ENCODE results near the gene DST. TPM values are rescaled to one million over a fixed set of nuclear protein-coding genes. Genes with fewer than 3 reads are reported as not detected.
A peak's percentile ranks its signal among the peaks of the same experiment; 100 is the strongest.

The DST gene
- total RNA-seq, 1 donor, result 573 TPM

DNA sequence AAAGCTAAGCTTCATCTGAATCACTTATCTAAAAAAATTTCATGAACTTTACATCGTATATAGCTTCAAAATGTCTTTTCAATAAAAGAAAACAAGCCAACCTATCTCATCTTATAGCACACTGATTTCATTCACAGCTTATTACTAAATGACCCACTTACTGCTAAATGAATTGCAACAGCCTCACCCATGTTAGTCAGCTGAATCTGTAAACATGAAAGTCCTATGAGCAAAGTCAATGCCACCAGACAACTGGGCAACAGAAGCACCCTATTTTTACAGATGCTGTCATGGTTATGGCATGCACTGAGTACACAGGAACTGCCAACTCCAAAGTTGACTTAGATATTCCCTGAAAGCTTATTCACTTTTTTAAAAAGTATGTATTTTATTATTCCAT is 41.2 kb upstream of the DST start:
- H3K27me3 ChIP-seq (ENCODE audit: insufficient read depth, low read length), result no peaks in the 10 kb centered on the region
- peak; percentile 80 for DNase-seq (ENCODE audit: insufficient read length, low spot score, missing footprints)
- peak overlapping the region; percentile 76 for H3K27ac ChIP-seq (ENCODE audit: low read depth, low read length)
- no peak overlapping the region for H2AFZ ChIP-seq (ENCODE audit: low read length)
- no peak overlapping the region for H3K4me3 ChIP-seq (ENCODE audit: insufficient read depth, low read length)
- TF ChIP-seq, protein P1, sequence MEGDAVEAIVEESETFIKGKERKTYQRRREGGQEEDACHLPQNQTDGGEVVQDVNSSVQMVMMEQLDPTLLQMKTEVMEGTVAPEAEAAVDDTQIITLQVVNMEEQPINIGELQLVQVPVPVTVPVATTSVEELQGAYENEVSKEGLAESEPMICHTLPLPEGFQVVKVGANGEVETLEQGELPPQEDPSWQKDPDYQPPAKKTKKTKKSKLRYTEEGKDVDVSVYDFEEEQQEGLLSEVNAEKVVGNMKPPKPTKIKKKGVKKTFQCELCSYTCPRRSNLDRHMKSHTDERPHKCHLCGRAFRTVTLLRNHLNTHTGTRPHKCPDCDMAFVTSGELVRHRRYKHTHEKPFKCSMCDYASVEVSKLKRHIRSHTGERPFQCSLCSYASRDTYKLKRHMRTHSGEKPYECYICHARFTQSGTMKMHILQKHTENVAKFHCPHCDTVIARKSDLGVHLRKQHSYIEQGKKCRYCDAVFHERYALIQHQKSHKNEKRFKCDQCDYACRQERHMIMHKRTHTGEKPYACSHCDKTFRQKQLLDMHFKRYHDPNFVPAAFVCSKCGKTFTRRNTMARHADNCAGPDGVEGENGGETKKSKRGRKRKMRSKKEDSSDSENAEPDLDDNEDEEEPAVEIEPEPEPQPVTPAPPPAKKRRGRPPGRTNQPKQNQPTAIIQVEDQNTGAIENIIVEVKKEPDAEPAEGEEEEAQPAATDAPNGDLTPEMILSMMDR (IDR thresholded peaks at IDR 0.05; ENCODE audit: extremely low read depth, low read depth, low read length), result no peak
- peaks cover 14% of the 10 kb centered on the region for H4K20me1 ChIP-seq (ENCODE audit: insufficient read depth, low read length)
- peak overlapping the region; percentile 36 for H3K4me2 ChIP-seq (ENCODE audit: insufficient read depth, low read length)
- peaks cover 94% of the 10 kb centered on the region for H3K79me2 ChIP-seq (ENCODE audit: insufficient read depth, low read length)
- peaks cover 21% of the 10 kb centered on the region for H3K4me1 ChIP-seq (ENCODE audit: insufficient read depth, low read length)
- H3K36me3 ChIP-seq (ENCODE audit: insufficient read depth, low read length), result no peaks in the 10 kb centered on the region
- no peaks in the 10 kb centered on the region for H3K9me3 ChIP-seq (ENCODE audit: low read depth, low read length)

DNA sequence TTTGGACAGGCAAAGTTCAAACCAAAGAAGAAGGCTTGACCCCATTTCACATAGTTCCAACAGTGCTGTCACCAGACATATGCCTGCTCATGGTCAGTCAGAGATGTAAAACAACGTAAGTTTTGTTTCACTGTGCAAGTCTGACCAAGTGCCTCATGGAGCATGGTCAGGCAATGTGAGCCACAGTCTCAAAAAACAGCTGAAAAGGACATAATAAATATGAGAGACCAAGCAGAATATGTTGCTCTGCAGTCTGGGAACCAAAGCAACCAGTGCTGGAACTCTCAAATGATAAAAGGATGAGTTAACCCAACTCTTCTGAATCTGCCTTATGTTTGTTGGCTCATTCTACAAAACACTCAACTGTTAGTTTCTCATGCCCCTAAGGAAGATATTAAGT is 39.9 kb upstream of the DST start:
- H4K20me1 ChIP-seq (ENCODE audit: insufficient read depth, low read length), result peaks cover 16% of the 10 kb centered on the region
- H3K27ac ChIP-seq (ENCODE audit: low read depth, low read length), result peak overlapping the region; percentile 76
- H3K79me2 ChIP-seq (ENCODE audit: insufficient read depth, low read length), result peaks cover 94% of the 10 kb centered on the region

DNA sequence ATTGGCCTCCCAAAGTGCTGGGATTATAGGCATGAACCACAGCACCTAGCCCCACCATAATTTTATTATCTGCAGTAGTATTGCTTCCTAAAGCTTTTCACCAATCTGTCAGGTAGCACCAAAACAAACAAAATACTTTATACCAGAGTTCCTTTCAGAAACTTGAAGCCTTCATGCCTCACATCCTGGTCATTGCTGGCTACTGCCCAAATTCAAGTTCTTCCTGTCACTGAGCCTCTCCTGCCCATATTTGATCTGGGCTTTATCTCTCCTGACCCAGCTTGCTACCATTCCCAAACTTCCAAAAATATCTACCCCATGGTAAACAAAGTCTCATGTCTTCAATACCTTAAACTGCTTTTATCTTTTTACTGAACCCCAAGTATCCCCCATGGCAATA is 34.9 kb upstream of the DST start:
- peaks cover 8% of the 10 kb centered on the region for H3K4me1 ChIP-seq (ENCODE audit: insufficient read depth, low read length)
- H3K79me2 ChIP-seq (ENCODE audit: insufficient read depth, low read length), result peaks cover 99% of the 10 kb centered on the region
- peaks cover 20% of the 10 kb centered on the region for H4K20me1 ChIP-seq (ENCODE audit: insufficient read depth, low read length)
- H3K27me3 ChIP-seq (ENCODE audit: insufficient read depth, low read length), result no peaks in the 10 kb centered on the region
- peak overlapping the region; percentile 10 for H3K27ac ChIP-seq (ENCODE audit: low read depth, low read length)
- H3K4me3 ChIP-seq (ENCODE audit: insufficient read depth, low read length), result no peak overlapping the region
- H3K9me3 ChIP-seq (ENCODE audit: low read depth, low read length), result no peaks in the 10 kb centered on the region
- H3K36me3 ChIP-seq (ENCODE audit: insufficient read depth, low read length), result no peaks in the 10 kb centered on the region
- TF ChIP-seq, protein P1 (IDR thresholded peaks at IDR 0.05; ENCODE audit: extremely low read depth, low read depth, low read length), result no peak
- DNase-seq (ENCODE audit: insufficient read length, low spot score, missing footprints), result no peak
- no peak overlapping the region for H2AFZ ChIP-seq (ENCODE audit: low read length)
- H3K4me2 ChIP-seq (ENCODE audit: insufficient read depth, low read length), result no peak overlapping the region

More for the DNA sequence above, 39.9 kb upstream of the DST start:
- Histone ChIP-seq H2AFZ (ENCODE audit: low read length) (no peak overlapping the region), H3K9me3 (ENCODE audit: low read depth, low read length) (no peaks in the 10 kb centered on the region), H3K4me2 (ENCODE audit: insufficient read depth, low read length) (no peak overlapping the region), H3K36me3 (ENCODE audit: insufficient read depth, low read length) (no peaks in the 10 kb centered on the region), H3K4me3 (ENCODE audit: insufficient read depth, low read length) (no peak overlapping the region), H3K27me3 (ENCODE audit: insufficient read depth, low read length) (no peaks in the 10 kb centered on the region), H3K4me1 (ENCODE audit: insufficient read depth, low read length) (peaks cover 21% of the 10 kb centered on the region)
- TF ChIP-seq, protein P1 (IDR thresholded peaks at IDR 0.05; ENCODE audit: extremely low read depth, low read depth, low read length), result no peak
- DNase-seq (ENCODE audit: insufficient read length, low spot score, missing footprints), result no peak

DNA sequence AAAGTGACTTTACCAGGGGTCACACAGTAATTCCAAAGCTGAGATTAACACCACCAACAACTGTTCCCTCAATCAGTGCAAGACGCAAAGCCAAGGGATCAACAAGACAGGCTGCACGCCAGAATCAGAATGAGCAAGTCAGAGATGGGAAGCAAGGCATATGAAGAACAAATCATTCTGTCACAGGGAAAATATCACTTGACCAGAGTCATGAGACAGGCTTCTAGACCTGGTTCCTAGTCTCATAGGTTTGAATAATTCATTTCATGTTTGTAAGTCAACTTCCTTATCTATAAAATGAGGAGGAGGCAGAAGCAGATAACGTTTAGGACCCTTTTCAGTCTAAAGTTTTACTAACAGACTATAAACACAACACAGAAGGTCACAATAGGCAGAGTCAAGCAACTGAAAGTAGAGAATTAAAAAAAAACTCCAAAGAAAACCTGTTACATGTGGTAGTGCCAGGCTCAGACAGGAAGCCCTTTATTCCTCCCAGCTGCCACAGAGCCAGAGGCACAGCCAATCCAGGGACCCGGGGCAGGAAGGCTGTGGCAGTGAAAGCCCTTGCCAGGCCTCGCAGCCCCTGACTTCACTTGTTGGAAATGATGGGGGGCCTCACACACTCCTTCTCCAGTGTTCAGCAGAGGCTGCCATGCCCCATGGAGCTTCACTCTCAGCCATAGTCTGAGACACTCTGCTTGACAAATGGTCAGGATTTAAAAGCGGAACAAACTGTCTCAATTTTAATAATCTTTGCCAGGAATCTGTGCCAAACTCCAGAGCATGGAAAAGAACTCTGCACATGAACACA is 29.2 kb upstream of the DST start:
- H3K4me2 ChIP-seq (ENCODE audit: insufficient read depth, low read length), result no peak overlapping the region
- H2AFZ ChIP-seq (ENCODE audit: low read length), result no peak overlapping the region
- peaks cover 16% of the 10 kb centered on the region for H3K36me3 ChIP-seq (ENCODE audit: insufficient read depth, low read length)
- peaks cover 85% of the 10 kb centered on the region for H3K79me2 ChIP-seq (ENCODE audit: insufficient read depth, low read length)
- no peaks in the 10 kb centered on the region for H3K9me3 ChIP-seq (ENCODE audit: low read depth, low read length)
- H4K20me1 ChIP-seq (ENCODE audit: insufficient read depth, low read length), result peaks cover 22% of the 10 kb centered on the region
- no peaks in the 10 kb centered on the region for H3K27me3 ChIP-seq (ENCODE audit: insufficient read depth, low read length)
- peaks cover 17% of the 10 kb centered on the region for H3K4me1 ChIP-seq (ENCODE audit: insufficient read depth, low read length)
- peak overlapping the region; percentile 46 for H3K27ac ChIP-seq (ENCODE audit: low read depth, low read length)
- no peak for DNase-seq (ENCODE audit: insufficient read length, low spot score, missing footprints)
- no peak overlapping the region for H3K4me3 ChIP-seq (ENCODE audit: insufficient read depth, low read length)
- TF ChIP-seq, protein P1 (IDR thresholded peaks at IDR 0.05; ENCODE audit: extremely low read depth, low read depth, low read length), result no peak
